ENCODE results near the gene HIP1.

DNA sequence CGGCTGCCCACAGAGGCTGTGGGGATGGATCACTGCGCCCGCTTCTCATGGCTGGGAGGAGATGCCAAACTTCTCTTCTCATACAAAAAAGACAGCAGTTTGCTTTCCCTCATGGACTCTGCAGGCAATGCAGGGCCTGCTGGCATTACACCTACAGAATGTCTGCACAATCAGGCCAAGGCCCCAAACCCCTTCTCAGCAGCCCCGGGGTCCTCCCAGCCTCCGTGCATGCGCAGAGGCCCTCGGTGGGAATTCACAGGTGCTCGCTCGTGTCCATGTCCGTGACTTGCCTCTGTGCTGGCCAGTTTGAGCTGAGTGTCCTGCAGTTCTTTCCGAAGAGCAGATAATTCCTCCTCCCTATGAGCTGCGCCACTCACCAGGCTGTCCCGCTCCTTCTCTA, 183.0 kb downstream of the HIP1 start:
- TF ChIP-seq, protein P1, sequence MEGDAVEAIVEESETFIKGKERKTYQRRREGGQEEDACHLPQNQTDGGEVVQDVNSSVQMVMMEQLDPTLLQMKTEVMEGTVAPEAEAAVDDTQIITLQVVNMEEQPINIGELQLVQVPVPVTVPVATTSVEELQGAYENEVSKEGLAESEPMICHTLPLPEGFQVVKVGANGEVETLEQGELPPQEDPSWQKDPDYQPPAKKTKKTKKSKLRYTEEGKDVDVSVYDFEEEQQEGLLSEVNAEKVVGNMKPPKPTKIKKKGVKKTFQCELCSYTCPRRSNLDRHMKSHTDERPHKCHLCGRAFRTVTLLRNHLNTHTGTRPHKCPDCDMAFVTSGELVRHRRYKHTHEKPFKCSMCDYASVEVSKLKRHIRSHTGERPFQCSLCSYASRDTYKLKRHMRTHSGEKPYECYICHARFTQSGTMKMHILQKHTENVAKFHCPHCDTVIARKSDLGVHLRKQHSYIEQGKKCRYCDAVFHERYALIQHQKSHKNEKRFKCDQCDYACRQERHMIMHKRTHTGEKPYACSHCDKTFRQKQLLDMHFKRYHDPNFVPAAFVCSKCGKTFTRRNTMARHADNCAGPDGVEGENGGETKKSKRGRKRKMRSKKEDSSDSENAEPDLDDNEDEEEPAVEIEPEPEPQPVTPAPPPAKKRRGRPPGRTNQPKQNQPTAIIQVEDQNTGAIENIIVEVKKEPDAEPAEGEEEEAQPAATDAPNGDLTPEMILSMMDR (IDR thresholded peaks at IDR 0.05): no peak
- no peak for TF ChIP-seq POLR2A (IDR thresholded peaks at IDR 0.05)

All from Peyer's patch (tissue), 4 donors.